ENCODE measurements around the gene MRPS7.

The MRPS7 gene

GRCh38 chr17:75261336-75262111, at the start of gene MRPS7, which contains the start of gene GGA3:
Gene MRPS7, plus strand, starts transcription at chr17:75261879. Its CDS starts 22 bp downstream, at chr17:75261901.
Gene GGA3, minus strand, starts transcription at chr17:75261606. Its CDS starts 19 bp downstream, at chr17:75261587.
- no peak for TF ChIP-seq CTCF (IDR thresholded peaks at IDR 0.05)
- peak within 1 kb of the TSS; percentile 94 to 96 for H3K27ac ChIP-seq
- H3K4me1 ChIP-seq: peaks cover 6 to 34% (median 27%) of the 10 kb centered on the region in 4 donors
- no peaks in the 10 kb centered on the region for H3K27me3 ChIP-seq
- peaks cover 13 to 37% (median 21%) of the 10 kb centered on the region in 3 donors for H3K36me3 ChIP-seq
- peak within 1 kb of the TSS; percentile 98 for H3K4me3 ChIP-seq
- H3K9me3 ChIP-seq: no peaks in the 10 kb centered on the region
- peak; percentile 96 to 97 for DNase-seq
- intact Hi-C loops (cut with DNase I; ENCODE audit: low total_unique reads): no loop called here

DNA sequence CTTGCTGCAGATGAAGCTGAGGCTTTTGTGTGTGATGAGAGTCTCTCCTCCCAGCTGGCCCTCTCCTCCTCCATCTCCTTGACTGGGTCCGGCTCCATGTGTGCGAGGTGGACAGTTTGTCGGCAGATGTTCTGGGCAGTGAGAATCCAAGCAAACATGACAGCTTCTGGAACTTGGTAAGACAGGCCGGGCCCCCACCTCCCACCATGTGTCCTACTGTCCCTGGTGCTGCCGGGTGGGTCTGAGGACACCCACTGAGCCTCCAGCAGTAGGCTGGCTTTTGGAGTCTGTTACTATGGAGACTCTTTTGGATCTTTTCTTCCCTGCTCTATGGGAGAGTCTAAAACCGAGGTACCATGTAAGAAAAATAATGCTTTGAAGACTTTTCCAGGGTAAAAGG, 43.5 kb upstream of the MRPS7 start:
- peaks cover 70 to 98% (median 70%) of the 10 kb centered on the region in 3 donors for H3K36me3 ChIP-seq
- no peak overlapping the region for H3K4me3 ChIP-seq
- intact Hi-C loops (cut with DNase I; ENCODE audit: low total_unique reads): no loop called here
- TF ChIP-seq CTCF (IDR thresholded peaks at IDR 0.05): no peak
- H3K27me3 ChIP-seq: no peaks in the 10 kb centered on the region
- no peaks in the 10 kb centered on the region for H3K9me3 ChIP-seq
- no peak overlapping the region for H3K27ac ChIP-seq
- no peaks in the 10 kb centered on the region for H3K4me1 ChIP-seq
- DNase-seq: no peak

GRCh38 chr17:75219815-75220214, 41.9 kb upstream of the MRPS7 start:
- H3K9me3 ChIP-seq: no peaks in the 10 kb centered on the region
- H3K36me3 ChIP-seq: peaks cover 53 to 98% (median 73%) of the 10 kb centered on the region in 3 donors
- H3K4me3 ChIP-seq: no peak overlapping the region
- intact Hi-C loops (cut with DNase I; ENCODE audit: low total_unique reads): no loop called here
- no peak overlapping the region for H3K27ac ChIP-seq
- no peak for DNase-seq
- no peaks in the 10 kb centered on the region for H3K4me1 ChIP-seq
- no peak for TF ChIP-seq CTCF (IDR thresholded peaks at IDR 0.05)
- no peaks in the 10 kb centered on the region for H3K27me3 ChIP-seq

DNA sequence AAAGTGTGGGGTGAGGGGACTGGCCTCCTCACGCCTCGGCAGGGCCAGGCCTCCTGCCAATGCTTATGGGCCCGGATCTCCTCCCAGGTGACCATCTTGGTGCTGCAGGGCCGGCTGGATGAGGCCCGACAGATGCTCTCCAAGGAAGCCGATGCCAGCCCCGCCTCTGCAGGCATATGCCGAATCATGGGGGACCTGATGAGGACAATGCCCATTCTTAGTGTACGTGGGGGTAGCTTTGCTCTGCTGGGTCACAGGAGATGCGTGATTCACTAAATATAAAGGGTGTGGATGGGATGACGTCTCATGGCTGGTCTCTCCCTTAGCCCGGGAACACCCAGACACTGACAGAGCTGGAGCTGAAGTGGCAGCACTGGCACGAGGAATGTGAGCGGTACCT, 36.7 kb upstream of the MRPS7 start:
- Histone ChIP-seq H3K4me3 (no peak overlapping the region), H3K27me3 (no peaks in the 10 kb centered on the region), H3K9me3 (no peaks in the 10 kb centered on the region), H3K4me1 (no peaks in the 10 kb centered on the region), H3K36me3 (peaks cover 29 to 91% (median 67%) of the 10 kb centered on the region in 3 donors), H3K27ac (no peak overlapping the region)
- DNase-seq: no peak
- TF ChIP-seq CTCF (IDR thresholded peaks at IDR 0.05): no peak
- intact Hi-C loops (cut with DNase I; ENCODE audit: low total_unique reads): no loop called here

GRCh38 chr17:75227729-75228128, 34.0 kb upstream of the MRPS7 start:
- no peak for DNase-seq
- H3K36me3 ChIP-seq: peaks cover 34 to 93% (median 89%) of the 10 kb centered on the region in 3 donors
- H3K4me3 ChIP-seq: no peak overlapping the region
- TF ChIP-seq CTCF (IDR thresholded peaks at IDR 0.05): no peak
- intact Hi-C loops (cut with DNase I; ENCODE audit: low total_unique reads): no loop called here
- H3K9me3 ChIP-seq: no peaks in the 10 kb centered on the region
- H3K4me1 ChIP-seq: no peaks in the 10 kb centered on the region
- no peak overlapping the region for H3K27ac ChIP-seq
- H3K27me3 ChIP-seq: no peaks in the 10 kb centered on the region

Measured in tibial artery (tissue), 4 donors.